HepG2 (cell line): ENCODE results near the gene TMEM238. TPM values are rescaled to one million over a fixed set of nuclear protein-coding genes. Genes with fewer than 3 reads are reported as not detected.

Source experiments
- EP300 ChIP-seq, 3 experiments: sonication (generic) in 1 of 3; formaldehyde crosslinking in 1 of 3; IDR thresholded peaks; 2 replicates each; pipeline versions ENCODE4 v1.5.1 to v1.6.1; 2011 to 2020; ENCODE audit warnings: low read depth in 2 of 3, low read length in 2 of 3, borderline replicate concordance in 1 of 3, improper control_type of control experiment in 1 of 3, mild to moderate bottlenecking in 1 of 3, missing genetic modification reagents in 1 of 3, moderate library complexity in 1 of 3
- FOXP4 ChIP-seq: sonication (generic); formaldehyde crosslinking; IDR thresholded peaks from 2 replicates; pipeline ENCODE4 v1.4.0; 2020; ENCODE audit warnings: missing genetic modification reagents
- HNF4A ChIP-seq: sonication (generic); formaldehyde crosslinking; IDR thresholded peaks from 2 replicates; pipeline ENCODE4 v1.4.0; 2020; ENCODE audit warnings: missing genetic modification reagents
- HOXA3 ChIP-seq: sonication (generic); formaldehyde crosslinking; IDR thresholded peaks from 2 replicates; pipeline ENCODE4 v1.5.0; 2020; ENCODE audit warnings: missing genetic modification reagents
- IRF2 ChIP-seq: IDR thresholded peaks from 2 replicates; pipeline ENCODE4 v1.6.1; 2018; ENCODE audit warnings: missing genetic modification reagents, missing compliant biosample characterization
- JUN ChIP-seq: sonication (generic); formaldehyde crosslinking; IDR thresholded peaks from 2 replicates; pipeline ENCODE4 v1.4.0; 2020; ENCODE audit warnings: mild to moderate bottlenecking, missing genetic modification reagents
- KAT8 ChIP-seq: IDR thresholded peaks from 2 replicates; pipeline ENCODE4 v1.6.1; 2016; ENCODE audit warnings: missing genetic modification reagents, missing compliant biosample characterization
- LCORL ChIP-seq, 2 experiments: fragments of 450-650 bp in 1 of 2; sonication (generic) in 1 of 2; formaldehyde crosslinking in 1 of 2; IDR thresholded peaks; 2 replicates each; pipeline versions ENCODE4 v1.5.0 to v1.6.1; 2017 to 2020; ENCODE audit warnings: antibody characterized with exemption in 1 of 2, missing genetic modification reagents in 1 of 2
- MEF2D ChIP-seq: sonication (generic); formaldehyde crosslinking; IDR thresholded peaks from 2 replicates; pipeline ENCODE4 v1.5.1; 2020; ENCODE audit warnings: mild to moderate bottlenecking, missing genetic modification reagents
- MIER3 ChIP-seq: IDR thresholded peaks from 2 replicates; pipeline ENCODE4 v1.6.1; 2016; ENCODE audit warnings: missing compliant biosample characterization, borderline replicate concordance
- MYC ChIP-seq: sonication (generic); formaldehyde crosslinking; IDR thresholded peaks from 2 replicates; pipeline ENCODE4 v1.9.0; 2021; ENCODE audit warnings: missing genetic modification reagents, borderline replicate concordance
- PHF21A ChIP-seq: sonication (generic); formaldehyde crosslinking; IDR thresholded peaks from 2 replicates; pipeline ENCODE4 v1.5.0; 2020; ENCODE audit warnings: mild to moderate bottlenecking, missing genetic modification reagents
- SRSF4 ChIP-seq: fragments of 200-400 bp; formaldehyde crosslinking; IDR thresholded peaks from one replicate; pipeline ENCODE4 v1.6.1; 2018; ENCODE audit warnings: mild to moderate bottlenecking, low read depth, low read length, moderate library complexity; ENCODE audit not compliant: poor library complexity, severe bottlenecking
- TFDP2 ChIP-seq: sonication (generic); formaldehyde crosslinking; IDR thresholded peaks from 2 replicates; pipeline ENCODE4 v1.4.0; 2020; ENCODE audit warnings: missing genetic modification reagents
- TGIF2 ChIP-seq: IDR thresholded peaks from 2 replicates; pipeline ENCODE4 v1.6.1; 2016; ENCODE audit warnings: control low read depth, missing compliant biosample characterization
- THAP11 ChIP-seq: IDR thresholded peaks from 2 replicates; pipeline ENCODE4 v1.6.1; 2016; ENCODE audit warnings: missing biosample characterization, missing genetic modification reagents
- ZMYM4 ChIP-seq: sonication (generic); formaldehyde crosslinking; IDR thresholded peaks from 2 replicates; pipeline ENCODE4 v1.8.1; 2023; ENCODE audit warnings: mild to moderate bottlenecking, missing genetic modification reagents
- ZNF230 ChIP-seq: sonication (generic); formaldehyde crosslinking; IDR thresholded peaks from 2 replicates; pipeline ENCODE4 v1.4.0; 2020; ENCODE audit warnings: mild to moderate bottlenecking, missing genetic modification reagents
- ZNF256 ChIP-seq: sonication (generic); formaldehyde crosslinking; conservative IDR thresholded peaks from 2 replicates; pipeline ENCODE4 v1.4.0; 2020; ENCODE audit warnings: missing genetic modification reagents
- ZNF3 ChIP-seq: IDR thresholded peaks from 2 replicates; pipeline ENCODE4 v1.7.0; 2017; ENCODE audit warnings: inconsistent platforms
- ZNF430 ChIP-seq: sonication (generic); formaldehyde crosslinking; IDR thresholded peaks from 2 replicates; pipeline ENCODE4 v1.9.0; 2021; ENCODE audit warnings: mild to moderate bottlenecking, missing genetic modification reagents
- ZSCAN29 ChIP-seq: sonication (generic); formaldehyde crosslinking; conservative IDR thresholded peaks from 2 replicates; pipeline ENCODE4 v1.4.0; 2020; ENCODE audit warnings: mild to moderate bottlenecking, missing genetic modification reagents
- polyA plus RNA-seq, 8 experiments: library from polyadenylated mRNA; depleted of rRNA in 3 of 8; stranded (reverse) in 7 of 8; unstranded in 1 of 8; fragments of >200 nt; fragmentation: Illumina TruSeq in 4 of 8; extraction: Trizol in 4 of 8; gene quantifications; 2 replicates each; pipeline versions ENCODE4 v1.2.1 to v1.2.3, GENCODE V29; 2011 to 2016; ENCODE audit warnings: low read depth in 4 of 8, missing spikeins in 1 of 8, mixed read lengths in 1 of 8; ENCODE audit not compliant: insufficient read depth in 1 of 8
- total RNA-seq, 5 experiments: library from RNA; depleted of rRNA; stranded (reverse); fragments of >200 nt; fragmentation: Illumina TruSeq; extraction: Trizol; gene quantifications; 2 replicates each; pipeline ENCODE4 v1.2.3, GENCODE V29; 2016; ENCODE audit warnings: low read depth in 1 of 5
- TF ChIP-seq, protein P1 (sequence below): sonication (generic); formaldehyde crosslinking; IDR thresholded peaks from 2 replicates; pipeline ENCODE4 v1.8.0; 2022; ENCODE audit warnings: mild to moderate bottlenecking, missing genetic modification reagents; ENCODE audit not compliant: insufficient replicate concordance
- TF ChIP-seq, protein P2 (sequence below): sonication (generic); formaldehyde crosslinking; IDR thresholded peaks from 2 replicates; pipeline ENCODE4 v1.8.0; 2023; ENCODE audit warnings: mild to moderate bottlenecking, missing genetic modification reagents

The TMEM238 gene
- total and polyA plus RNA-seq, 2 of the 13 experiments (the other 11 are each of a cell fraction or from before 2014, with no cell fraction given), result not detected

DNA sequence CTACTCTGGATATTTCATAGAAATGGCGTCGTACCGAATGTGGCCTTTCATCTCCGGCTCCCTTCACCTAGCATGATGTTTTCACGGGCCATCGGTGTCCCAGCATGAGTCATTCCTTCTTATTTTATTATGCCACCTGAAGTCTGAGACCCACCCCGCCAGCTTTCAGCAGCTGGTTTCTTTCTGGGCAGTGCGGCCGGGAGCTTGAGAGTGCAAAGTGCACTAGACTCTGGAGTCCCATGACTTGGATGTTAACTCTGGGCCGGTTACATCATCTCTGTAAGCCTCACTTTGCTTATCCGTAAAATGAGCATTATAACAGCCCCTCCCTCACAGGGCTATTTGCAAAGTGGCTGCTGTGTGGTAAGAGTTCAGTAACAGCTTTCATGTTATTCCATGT is 50.2 kb downstream of the TMEM238 start (continued):
- TF ChIP-seq FOXP4 (CRISPR knock-in tag) (peak; percentile 52; the same call in 1 of the 2 replicates), THAP11 (CRISPR knock-in tag) (peak; percentile 77), HNF4A (CRISPR knock-in tag) (peak; percentile 95), TFDP2 (0 out of 2 replicates have a peak, but pooled peaks have one; percentile 16), ZNF3 (peak; percentile 47; the same call in 1 of the 2 replicates), ZNF256 (CRISPR knock-in tag) (no peak), ZMYM4 (CRISPR knock-in tag) (peak; percentile 44; the same call in 1 of the 2 replicates), ZNF430 (0 out of 2 replicates have a peak, but pooled peaks have one; percentile 62), SRSF4 (no peak), IRF2 (CRISPR knock-in tag) (peak; percentile 68), HOXA3 (CRISPR knock-in tag) (0 out of 2 replicates have a peak, but pooled peaks have one; percentile 42), LCORL (IDR thresholded peaks at IDR 0.05) (no peak), LCORL (CRISPR knock-in tag; IDR thresholded peaks at IDR 0.05) (peak; percentile 82), KAT8 (CRISPR knock-in tag) (peak; percentile 67), MYC (peak; percentile 45; the same call in 1 of the 2 replicates), MIER3 (CRISPR knock-in tag) (peak; percentile 77; the same call in 1 of the 2 replicates), MEF2D (CRISPR knock-in tag) (peak; percentile 53; the same call in 1 of the 2 replicates), EP300 (IDR thresholded peaks at IDR 0.05; ENCODE audit: low read depth in 2 of 2, low read length in 2 of 2) (peak in 1 of 2 experiments; percentile 70; a peak in 2 of 4 replicates), EP300 (CRISPR knock-in tag; IDR thresholded peaks at IDR 0.05; ENCODE audit: borderline replicate concordance) (peak; percentile 45; the same call in 1 of the 2 replicates), PHF21A (CRISPR knock-in tag) (peak; percentile 69), ZNF230 (CRISPR knock-in tag) (no peak), ZSCAN29 (CRISPR knock-in tag) (0 out of 2 replicates have a peak, but pooled peaks have one; percentile 32), JUN (no peak; the same call in 1 of the 2 replicates), TGIF2 (CRISPR knock-in tag) (peak; percentile 59; the same call in 1 of the 2 replicates)
- TF ChIP-seq, protein P1, sequence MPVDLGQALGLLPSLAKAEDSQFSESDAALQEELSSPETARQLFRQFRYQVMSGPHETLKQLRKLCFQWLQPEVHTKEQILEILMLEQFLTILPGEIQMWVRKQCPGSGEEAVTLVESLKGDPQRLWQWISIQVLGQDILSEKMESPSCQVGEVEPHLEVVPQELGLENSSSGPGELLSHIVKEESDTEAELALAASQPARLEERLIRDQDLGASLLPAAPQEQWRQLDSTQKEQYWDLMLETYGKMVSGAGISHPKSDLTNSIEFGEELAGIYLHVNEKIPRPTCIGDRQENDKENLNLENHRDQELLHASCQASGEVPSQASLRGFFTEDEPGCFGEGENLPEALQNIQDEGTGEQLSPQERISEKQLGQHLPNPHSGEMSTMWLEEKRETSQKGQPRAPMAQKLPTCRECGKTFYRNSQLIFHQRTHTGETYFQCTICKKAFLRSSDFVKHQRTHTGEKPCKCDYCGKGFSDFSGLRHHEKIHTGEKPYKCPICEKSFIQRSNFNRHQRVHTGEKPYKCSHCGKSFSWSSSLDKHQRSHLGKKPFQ, result peak; percentile 45
- TF ChIP-seq, protein P2, sequence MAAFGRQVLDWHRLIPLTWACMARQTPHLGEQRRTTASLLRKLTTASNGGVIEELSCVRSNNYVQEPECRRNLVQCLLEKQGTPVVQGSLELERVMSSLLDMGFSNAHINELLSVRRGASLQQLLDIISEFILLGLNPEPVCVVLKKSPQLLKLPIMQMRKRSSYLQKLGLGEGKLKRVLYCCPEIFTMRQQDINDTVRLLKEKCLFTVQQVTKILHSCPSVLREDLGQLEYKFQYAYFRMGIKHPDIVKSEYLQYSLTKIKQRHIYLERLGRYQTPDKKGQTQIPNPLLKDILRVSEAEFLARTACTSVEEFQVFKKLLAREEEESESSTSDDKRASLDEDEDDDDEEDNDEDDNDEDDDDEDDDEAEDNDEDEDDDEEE (CRISPR knock-in tag), result no peak
